ENCODE data around the gene NSDHL.

- TF ChIP-seq POLR2AphosphoS5 (IDR thresholded peaks at IDR 0.05; ENCODE audit: low read depth, low read length), result no peak
- no peak for TF ChIP-seq SPI1 (IDR thresholded peaks at IDR 0.05; ENCODE audit: low read depth, low read length)
- TF ChIP-seq POLR2A (IDR thresholded peaks at IDR 0.05; ENCODE audit: low read depth, low read length), result no peak
- TF ChIP-seq TAF1 (IDR thresholded peaks at IDR 0.05; ENCODE audit: low read depth, low read length), result no peak
- TF ChIP-seq PAX5 (IDR thresholded peaks at IDR 0.05; ENCODE audit: insufficient read depth, low read length, severe bottlenecking), result no peak
Measured at GRCh38 chrX:152876931-152877840, 46.3 kb downstream of the NSDHL start.
